Frontal cortex (tissue), 4 donors: Measurements from ENCODE around the gene SLC25A21. TPM values are rescaled to one million over a fixed set of nuclear protein-coding genes. Genes with fewer than 3 reads are reported as not detected.
"Not testable (repeated sequence)": the region's sequence is repeated elsewhere in the genome, so short reads cannot be mapped to it uniquely, and the experiment has no call there.

ENCODE experiments used
- DNase-seq, 2 donors: peaks; one replicate each; pipeline ENCODE4 v3.0.0; 2012; ENCODE audit warnings: low spot score in 2 of 2
- FAIRE-seq: peaks from 2 replicates; lab custom pipeline; 2012; peaks lifted over from hg19 to GRCh38; lab: Jason Lieb, UNC
- total RNA-seq: library from RNA; depleted of rRNA; stranded (reverse); fragments of >200 nt; gene quantifications from one replicate; pipeline ENCODE4 v1.2.3, GENCODE V29; 2014
- donor health status: control.
- donor health status: control.
- donor health status: control.

Gene SLC25A21
- total RNA-seq, 1 donor from 2014 or later = 6.1 TPM

DNA sequence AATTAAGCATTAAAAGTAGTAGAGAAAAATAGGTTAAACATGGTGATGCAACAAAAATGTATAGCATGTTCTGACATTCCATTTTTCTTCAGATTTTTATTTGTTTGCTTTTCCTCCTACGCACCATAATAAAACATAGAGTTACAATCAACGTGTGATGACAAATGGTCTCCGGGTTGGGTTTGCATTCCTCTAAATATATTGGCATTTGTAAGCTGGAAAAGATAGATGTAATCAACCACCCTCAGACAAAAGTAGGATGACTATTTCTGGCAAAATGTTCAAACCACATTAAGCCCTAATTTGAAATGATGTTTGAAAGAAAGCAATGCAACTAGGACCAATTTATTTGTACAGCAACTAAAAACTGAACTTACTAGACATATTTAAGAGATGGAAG is 58.4 kb downstream of the SLC25A21 start:
- no peak for FAIRE-seq

DNA sequence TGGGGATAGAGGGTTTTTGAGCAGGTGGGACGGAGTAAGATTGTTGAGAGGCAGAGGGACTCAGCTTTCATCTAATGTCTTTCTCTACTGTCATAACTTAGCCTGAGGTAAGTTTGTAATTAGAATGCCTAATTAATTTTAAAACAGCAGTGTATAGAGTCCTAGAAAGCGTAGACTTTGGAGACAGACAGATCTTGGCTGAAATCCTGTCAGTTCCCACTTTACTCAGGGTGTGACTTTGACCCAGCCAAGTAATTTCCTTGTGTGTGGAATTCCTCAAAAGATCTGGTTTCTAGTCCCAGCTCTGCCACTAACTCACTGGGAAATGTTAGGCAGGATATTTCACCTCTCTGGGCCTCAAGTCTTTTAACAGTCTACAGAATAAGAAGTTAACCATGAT is 74.3 kb downstream of the SLC25A21 start:
- no peak for FAIRE-seq
- DNase-seq = no peak

More for the DNA sequence above, 58.4 kb downstream of the SLC25A21 start:
- DNase-seq = no peak

DNA sequence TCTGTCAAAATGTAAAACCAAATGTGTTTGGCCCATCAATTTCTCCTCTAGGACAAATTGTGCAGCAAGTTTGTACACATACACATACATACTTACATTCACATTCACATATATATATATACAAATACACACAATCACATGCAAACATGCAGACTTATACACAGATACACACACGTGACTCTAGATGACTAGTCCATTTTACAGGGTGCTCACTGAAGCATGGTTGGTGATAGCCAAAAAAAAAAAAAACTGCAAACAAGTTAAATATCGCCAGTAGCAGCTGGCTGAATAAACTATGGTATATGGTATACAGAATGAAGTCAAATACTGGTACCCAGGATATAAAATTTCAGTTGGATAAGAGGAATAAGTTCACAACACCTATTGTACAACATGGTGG is 77.9 kb downstream of the SLC25A21 start:
- FAIRE-seq = no peak
- DNase-seq = no peak

DNA sequence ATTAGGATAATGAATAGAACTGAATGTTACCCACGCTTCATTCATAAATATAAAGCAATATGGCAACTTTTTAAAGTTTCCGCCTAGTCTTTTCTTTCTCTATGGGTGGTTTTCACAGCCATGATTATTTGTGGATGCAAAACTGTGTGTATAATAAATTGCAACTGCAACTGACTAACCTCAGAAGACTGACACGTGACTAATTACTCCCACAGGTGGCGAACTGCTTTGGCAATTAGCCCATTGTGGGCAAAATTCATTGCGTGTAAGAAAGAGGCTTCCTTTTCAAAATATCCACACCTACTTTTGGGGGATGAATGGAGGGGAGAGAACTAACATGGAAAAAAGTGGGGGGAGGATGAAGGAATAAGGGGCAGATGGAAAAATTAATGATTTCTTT is 79.0 kb downstream of the SLC25A21 start:
- DNase-seq = no peak
- FAIRE-seq = no peak

DNA sequence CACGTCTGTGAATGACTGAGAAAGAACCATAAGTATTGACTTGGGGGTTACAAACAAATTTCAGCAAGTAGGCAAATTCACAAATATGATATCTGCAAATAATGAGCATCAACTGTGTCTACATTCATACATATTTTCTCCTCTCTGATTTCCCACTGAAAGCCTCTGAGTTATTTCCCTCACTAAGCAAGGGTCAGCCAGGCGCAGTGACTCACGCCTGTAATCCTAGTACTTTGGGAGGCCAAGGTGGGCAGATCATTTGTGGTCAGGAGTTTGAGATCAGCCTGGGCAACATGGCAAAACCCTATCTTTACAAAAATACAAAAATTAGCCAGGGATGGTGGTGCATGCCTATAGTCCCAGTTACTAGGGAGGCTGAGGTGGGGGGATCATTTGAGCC is 80.8 kb downstream of the SLC25A21 start:
- DNase-seq (no peak), FAIRE-seq (no peak)

DNA sequence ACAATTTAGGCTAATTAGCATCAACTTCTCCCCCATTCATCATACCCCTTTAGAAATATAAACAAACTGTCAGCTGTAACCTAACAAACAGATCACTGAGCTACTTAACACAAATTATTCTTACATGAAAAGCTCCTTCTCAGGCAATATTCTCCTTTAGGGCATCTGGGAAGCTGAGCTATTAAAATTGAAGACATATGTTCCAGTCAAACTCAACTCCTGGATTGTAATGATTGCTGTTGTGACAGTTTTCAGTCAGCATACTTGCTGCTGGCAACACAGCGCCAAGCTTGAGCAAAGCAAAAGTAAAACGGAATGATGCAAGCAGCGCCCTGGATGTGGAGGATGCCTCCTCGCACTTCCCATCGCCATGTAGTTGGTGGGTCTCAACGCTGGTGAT is 82.4 kb downstream of the SLC25A21 start:
- DNase-seq (no peak), FAIRE-seq (no peak)

DNA sequence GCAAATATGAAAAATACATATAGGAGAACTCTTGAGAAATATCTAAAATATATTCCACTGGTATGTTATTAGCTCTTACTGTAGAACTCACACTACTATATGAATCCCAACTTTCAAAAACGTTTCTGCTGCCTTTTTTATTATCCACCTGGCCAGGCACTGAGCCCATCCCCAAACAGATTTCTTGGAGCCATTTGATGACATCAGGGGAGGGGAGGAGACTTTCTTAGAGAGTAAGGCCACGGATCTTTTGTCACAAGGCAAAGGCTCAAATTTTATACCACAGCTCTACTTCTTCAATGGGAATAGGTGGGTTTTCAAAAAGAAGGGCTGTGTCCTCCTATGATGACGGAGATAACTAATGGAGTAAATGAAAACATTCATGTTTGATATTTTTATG is 83.0 kb downstream of the SLC25A21 start:
- FAIRE-seq = no peak

DNA sequence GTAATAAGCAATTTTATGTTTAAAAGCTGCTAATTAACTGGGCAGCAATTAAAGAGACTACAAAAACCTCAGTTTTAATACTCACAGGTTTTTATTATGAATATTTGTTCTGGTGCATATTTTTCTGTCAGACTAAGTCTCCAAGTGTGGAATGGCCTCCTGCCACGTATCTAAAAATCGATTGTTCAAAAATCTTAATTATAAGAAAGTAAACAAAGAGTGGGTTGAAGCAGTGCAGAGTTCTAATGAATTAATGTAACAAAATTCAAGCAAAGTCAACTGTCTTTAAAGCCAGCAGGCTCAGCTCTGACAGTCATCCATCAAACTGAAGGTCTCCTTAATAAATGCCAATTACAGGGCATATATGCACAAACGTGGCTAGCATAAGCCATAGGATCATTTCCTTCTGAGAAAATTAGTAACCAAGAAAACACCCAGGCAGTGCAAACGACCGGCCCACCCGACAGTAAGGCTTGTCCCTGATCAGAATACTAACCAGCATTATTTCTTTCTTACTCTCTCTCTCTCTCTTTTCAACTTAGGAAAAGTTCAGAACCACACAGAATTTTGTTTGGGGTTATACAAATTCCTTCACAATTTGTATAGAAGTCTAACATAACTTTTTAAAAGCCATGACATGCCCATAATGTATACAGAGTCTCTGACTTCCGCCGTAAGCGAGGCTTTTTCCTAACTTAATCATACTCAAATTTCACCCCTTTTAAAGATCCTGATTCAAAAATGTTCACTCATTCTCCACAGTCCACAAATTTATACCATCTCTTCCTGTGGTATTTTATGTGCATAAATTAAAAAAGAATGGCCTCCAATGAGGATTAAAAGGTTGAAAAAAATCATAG is 83.8 kb downstream of the SLC25A21 start:
- FAIRE-seq = no peak
- DNase-seq = no peak

More for the DNA sequence above, 83.0 kb downstream of the SLC25A21 start:
- no peak for DNase-seq

DNA sequence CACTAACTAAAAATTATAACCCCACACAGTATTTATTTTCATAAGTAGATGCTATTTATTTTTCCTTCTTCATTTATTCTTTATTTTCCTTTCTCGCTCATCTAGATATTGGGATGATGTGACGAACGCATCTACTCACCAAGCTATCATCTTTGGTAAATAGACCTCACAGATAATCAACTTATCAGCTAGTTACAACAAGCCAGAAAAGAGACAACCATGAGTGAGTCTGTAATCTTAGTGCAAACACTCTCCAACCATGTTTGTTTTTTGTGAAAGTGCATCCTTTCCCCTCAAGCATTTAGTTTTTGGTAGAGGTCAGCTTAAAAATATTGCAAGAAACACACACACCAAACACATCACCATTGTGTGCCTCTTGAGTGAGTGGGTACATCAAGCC is 84.9 kb downstream of the SLC25A21 start:
- FAIRE-seq (no peak), DNase-seq (no peak)

DNA sequence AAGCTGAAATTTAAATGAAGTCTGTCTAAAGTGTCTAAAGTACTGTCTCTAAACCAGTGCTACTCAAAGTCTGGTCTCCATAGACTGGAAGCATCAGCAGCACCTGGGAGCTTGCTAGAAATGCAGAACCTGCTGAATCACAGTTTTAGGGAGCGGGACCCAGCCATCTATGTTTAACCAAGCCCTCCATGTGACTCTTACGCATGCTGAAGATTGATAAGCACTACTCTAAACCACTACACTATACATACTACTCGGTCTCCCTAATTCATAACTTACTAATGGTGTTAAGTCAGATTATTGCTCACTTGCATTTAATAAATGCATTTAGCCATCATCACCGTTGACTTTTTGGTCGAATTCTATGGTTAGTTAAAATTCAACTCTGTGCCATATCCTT is 88.8 kb downstream of the SLC25A21 start:
- FAIRE-seq = no peak
- no peak for DNase-seq

DNA sequence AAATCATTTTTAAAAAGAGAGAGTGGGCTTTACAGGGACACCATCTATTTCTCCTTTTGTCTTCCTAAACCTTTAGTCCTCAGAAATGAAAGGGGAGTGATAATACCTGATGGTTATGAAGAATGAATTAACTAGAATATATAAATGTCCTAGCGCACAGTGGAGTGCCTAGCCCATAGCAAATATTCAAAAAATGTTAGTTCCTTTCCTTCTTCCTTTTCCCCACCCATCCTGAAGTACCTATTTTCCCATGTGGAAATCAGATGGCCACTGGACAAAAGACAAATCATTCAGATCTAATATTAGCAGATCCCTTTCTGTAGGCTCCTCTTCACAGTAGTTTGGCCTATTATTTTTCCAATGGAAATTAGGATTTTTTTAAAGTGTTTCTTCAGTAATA is 90.0 kb downstream of the SLC25A21 start:
- DNase-seq (no peak), FAIRE-seq (no peak)

DNA sequence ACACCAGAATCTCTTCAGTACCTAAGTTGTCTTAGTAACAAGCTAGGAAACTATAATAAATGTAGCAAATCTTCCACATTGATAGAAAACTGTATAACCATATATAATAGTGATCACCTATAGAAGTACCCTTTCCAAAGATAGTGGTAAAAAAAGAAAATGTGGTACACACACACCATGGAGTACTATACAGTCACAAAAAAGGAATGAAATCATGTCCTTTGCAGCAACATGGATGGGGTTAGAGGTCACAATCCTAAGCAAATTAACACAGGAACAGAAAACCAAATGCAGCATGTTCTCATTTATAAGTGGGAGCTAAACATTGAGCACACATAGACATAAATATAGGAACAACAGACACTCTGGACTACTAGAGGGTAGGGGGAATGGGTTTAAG is 90.5 kb downstream of the SLC25A21 start:
- FAIRE-seq (no peak), DNase-seq (no peak)

DNA sequence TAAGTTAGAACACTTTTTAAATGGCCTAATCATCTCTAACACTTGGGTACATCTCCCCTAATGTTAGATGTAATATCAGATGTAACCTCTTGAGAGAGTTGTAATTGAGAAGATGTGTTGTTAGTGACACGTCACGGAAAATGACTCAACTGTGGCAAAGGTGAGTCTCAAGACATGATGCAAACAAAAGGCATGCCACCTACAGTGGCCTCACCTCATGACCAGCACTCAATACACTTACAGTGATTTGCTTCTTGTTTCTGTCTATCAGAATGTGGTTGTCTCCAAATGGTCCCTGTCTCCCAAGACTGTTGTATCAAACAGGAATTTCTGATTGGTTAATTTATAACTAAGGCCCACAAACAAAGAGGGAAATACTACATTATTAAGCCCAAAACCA is 91.2 kb downstream of the SLC25A21 start:
- FAIRE-seq (no peak), DNase-seq (no peak)

DNA sequence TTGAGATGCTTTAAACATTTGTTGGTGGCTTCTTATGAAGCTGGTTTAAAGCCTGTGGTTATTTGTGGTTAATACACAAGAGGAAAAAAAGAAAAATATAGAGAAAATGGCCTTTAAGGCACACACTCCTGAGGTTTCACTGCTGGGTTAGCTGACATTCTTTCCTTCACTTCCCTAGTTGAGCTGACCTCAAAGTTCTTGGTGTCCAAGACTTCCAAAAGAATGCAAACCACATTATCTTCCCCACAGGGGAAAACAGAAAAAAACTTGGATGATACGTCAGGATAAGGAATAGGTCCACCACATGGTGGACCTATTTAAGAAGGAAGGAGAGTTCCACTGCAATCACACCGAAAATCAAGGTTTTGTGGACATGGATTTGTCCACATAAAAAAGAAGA is 94.3 kb downstream of the SLC25A21 start:
- DNase-seq = no peak
- FAIRE-seq = no peak

DNA sequence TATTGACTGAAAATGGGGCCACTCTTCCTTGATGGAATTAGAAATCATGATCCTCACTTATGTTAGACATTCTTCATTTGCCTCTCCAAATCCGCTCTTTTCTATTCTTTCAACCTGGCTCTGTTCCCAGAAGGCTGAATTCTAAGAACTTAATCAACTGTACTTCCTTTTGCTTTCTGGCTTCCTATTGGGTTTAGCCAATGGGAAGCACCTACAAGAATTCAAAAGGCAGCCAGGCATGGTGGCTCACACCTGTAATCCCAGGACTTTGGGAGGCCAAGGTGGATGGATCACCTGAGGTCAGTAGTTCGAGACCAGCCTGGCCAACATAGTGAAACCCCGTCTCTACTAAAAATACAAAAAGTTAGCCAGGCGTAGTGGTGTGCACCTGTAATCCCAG is 98.1 kb downstream of the SLC25A21 start:
- FAIRE-seq, DNase-seq: not testable (repeated sequence)

DNA sequence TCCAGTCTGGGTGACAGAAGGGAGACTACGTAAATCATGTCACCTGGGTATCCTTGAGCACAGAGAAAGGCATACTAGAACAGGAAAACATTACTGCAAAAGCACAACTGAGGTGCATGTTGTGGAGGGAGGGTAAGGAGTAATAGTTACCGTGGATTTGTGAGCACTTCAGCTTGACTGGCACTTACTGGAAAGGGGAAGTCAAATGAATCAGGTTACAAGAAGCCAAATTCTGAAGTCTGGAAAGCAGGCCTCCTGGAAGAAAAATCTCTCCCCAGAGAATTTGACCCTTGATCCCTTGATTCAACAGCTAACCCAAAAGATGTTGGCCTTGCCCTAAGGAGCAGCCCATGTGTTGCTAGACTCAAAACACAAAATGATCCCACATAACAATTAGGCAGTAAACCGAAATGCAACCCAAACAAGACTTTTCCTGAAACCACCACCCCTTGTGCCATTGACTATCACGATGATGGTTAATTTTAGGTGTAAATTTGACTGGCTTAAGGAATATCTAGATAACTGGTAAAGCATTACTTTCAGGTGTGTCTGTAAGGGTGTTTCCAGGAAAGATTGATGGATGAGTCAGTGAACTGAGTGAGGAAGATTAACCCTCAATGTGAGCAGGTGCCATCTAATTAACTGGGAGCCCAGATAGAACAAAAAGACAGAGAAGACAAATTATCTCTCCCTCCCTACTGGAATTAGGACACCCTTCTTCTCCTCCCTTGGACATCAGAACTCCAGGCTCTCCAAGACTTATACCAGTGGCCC is 108.8 kb downstream of the SLC25A21 start:
- FAIRE-seq = no peak
- no peak for DNase-seq

DNA sequence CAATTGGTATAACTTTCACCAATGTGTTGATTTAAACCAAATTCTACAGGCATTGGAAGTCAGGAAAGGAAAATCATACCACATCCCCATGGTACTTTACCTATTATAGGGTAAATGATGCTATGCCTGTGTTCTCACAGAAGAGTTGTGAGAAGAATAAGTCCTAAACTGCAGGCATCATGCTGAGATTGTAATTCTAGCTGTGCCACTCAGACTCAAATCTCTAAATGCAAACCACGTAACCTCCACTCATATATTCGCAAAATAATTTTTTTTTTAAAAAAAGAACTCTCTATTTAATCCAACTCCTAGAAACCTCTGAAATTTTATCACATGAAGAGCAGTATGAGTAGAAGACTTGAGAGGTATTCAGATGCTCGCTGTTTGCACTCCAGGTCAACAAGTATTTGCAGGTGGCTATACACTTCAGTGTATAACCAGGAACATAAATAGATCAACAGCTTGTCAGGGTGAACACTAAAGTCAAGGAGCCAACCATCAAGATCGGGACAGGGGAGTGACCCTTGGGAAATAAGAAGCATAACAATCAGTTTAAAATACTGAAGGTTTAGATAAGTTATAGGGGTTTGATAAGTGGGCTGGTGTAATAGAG is 110.1 kb downstream of the SLC25A21 start:
- DNase-seq (no peak), FAIRE-seq (no peak)

DNA sequence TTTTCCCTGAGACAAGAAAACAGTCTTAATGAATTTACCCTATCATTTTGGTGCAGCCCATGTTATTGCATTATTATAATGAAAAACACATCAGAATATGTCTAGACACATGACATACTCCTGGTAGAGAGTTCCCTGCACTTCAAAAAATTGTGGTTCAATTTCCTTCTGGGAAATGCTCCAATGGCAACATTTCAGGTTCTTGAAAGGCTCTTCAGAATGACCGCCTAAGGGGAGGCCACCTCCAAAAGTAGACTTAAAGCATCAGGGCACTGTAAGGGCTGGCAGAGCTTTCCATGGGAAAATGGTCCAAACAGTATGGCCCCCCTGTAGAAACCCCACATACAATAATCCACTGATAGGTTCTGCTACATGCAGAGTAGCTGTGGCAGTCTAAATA is 110.7 kb downstream of the SLC25A21 start:
- FAIRE-seq (no peak), DNase-seq (no peak)

DNA sequence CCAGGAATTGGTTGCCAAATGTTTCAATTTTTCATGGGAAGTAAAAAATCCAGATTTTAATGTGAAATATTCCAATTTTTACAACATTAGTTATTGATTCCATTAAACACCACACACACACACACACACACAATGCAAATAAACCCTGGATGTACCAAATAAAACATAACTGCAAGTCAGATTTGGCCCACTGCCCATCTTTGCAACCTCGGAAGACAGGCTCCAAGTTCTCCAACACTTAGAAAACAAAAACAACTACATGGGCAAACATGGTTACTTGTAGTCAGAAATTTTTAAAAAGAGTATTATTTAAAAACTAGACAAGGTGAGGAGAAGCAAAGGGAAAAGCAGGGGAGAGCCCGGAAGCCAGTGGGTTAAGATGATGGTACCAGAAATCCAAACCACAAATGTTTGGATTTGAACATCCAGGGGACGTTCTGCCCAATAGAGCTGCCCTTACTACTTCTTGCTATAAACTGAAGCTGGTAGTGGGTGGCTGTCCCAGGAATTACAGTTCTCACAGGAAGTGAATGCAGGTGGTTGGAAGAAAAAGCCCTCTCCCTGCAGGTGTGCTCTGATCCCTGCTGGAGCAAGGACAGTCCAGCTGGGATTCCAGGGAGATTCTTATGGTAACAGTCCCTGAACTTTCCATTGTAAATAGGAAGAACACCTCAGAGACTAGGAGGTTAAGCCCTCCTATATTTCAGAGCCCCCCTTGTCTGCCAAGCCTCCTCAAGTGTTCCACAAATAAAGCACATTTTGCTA is 111.7 kb downstream of the SLC25A21 start:
- DNase-seq (no peak), FAIRE-seq (no peak)

DNA sequence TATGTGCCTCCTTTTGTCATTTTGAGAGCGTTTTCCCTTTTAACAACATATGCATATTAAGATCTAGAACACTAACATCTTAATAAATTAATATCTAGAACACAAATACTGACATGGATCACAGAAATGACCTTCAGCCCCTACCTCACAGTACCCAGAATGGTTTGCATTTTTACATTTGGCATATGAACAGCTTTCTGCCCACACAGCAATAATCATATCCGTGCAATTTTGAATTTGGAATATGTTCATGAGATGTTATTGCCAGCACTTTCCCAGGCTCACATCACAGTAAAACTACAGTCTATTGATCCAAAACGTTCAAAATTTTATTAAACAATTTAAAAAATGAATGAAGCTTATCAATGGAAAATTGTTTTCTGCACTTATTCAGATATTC is 114.6 kb downstream of the SLC25A21 start:
- DNase-seq (no peak), FAIRE-seq (no peak)
